GM15510 (cell line): Measurements from ENCODE around the gene LIMS2.

Source experiments
- POLR2A ChIP-seq: IDR thresholded peaks from 3 replicates; pipeline ENCODE4 v1.6.1; 2011; ENCODE audit warnings: borderline replicate concordance; ENCODE audit not compliant: insufficient read length; ENCODE audit errors: extremely low read depth

The LIMS2 gene

GRCh38 chr2:127659408-127660290 lies 15.7 kb downstream of the LIMS2 start:
- TF ChIP-seq POLR2A: no peak

GRCh38 chr2:127658641-127659407 lies 16.5 kb downstream of the LIMS2 start:
- TF ChIP-seq POLR2A: no peak

DNA sequence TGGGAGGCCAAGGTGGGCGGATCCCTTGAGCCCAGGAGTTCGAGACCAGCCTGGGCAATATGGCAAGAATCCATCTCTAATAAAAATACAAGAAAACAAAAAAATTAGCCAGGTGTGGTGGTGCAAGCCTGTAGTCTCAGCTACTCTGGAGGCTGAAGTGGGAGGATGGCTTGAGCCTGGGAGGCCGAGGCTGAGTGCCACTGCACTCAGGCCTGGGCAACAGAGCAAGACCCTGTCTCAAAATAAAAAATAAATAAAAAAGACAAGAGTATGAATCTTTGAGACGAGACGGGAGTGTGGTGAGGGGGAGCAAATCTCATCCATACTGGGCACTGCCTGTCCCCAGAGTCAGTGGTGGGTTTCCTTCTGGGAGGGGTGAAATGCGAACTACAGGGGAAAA lies 17.2 kb downstream of the LIMS2 start:
- no peak for TF ChIP-seq POLR2A

GRCh38 chr2:127657232-127657595 lies 18.1 kb downstream of the LIMS2 start:
- no peak for TF ChIP-seq POLR2A

- TF ChIP-seq POLR2A: no peak
These were observed 18.6 kb downstream of the LIMS2 start for GRCh38 chr2:127656569-127657231.

- TF ChIP-seq POLR2A: no peak
These were observed 19.9 kb downstream of the LIMS2 start for GRCh38 chr2:127655209-127656073.

- TF ChIP-seq POLR2A: no peak
These were observed 20.5 kb downstream of the LIMS2 start for GRCh38 chr2:127654838-127655175.

- TF ChIP-seq POLR2A: no peak
These were observed 21.1 kb downstream of the LIMS2 start for GRCh38 chr2:127654084-127654837.

- no peak for TF ChIP-seq POLR2A
These were observed 21.8 kb downstream of the LIMS2 start for GRCh38 chr2:127653421-127654083.

DNA sequence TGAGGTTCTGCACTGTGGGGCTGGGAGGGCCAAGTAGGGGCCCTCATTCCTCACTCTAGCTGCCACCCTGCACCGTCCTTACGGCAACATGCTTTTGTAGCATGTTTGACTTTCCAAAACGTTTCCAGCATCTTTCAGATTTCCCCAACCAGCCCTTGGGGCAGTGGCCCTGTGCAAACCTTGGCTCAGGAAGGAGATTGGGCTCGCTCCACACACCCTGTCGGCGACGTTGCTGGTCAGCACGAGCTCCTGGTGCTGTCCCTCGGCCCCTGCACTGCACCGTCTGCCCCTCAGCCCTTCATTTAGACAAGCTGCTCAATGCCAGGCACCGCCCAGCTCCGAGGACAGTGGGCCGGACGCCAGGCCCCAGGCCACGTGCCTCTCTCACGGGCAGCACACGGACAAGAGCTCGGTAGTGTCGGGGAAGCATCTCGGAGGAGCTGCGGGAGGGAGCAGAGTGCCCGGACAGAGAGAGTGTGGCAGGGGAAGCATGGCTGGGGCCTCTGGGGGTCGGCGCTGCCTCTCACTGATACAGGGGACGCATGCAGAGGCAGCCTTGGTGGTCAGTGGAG lies 22.5 kb downstream of the LIMS2 start:
- no peak for TF ChIP-seq POLR2A

- TF ChIP-seq POLR2A: no peak
These were observed 23.3 kb downstream of the LIMS2 start for GRCh38 chr2:127651971-127652550.

- no peak for TF ChIP-seq POLR2A
These were observed 23.9 kb downstream of the LIMS2 start for GRCh38 chr2:127651381-127651809.
